ENCODE results near the gene MDN1. TPM values are rescaled to one million over a fixed set of nuclear protein-coding genes. Genes with fewer than 3 reads are reported as not detected.

MDN1 gene
- total RNA-seq, 4 donors from 2014 or later = 13.1 to 44.6 (median 20.8) TPM

- no peaks in the 10 kb centered on the region for H3K4me1 ChIP-seq
- no peaks in the 10 kb centered on the region for H3K9me3 ChIP-seq
- no peaks in the 10 kb centered on the region for H3K27me3 ChIP-seq
- TF ChIP-seq POLR2A (IDR thresholded peaks at IDR 0.05) (no peak), CTCF (IDR thresholded peaks at IDR 0.05) (no peak)
- no peak overlapping the region for H3K27ac ChIP-seq
- H3K36me3 ChIP-seq = peaks cover 3 to 100% (median 31%) of the 10 kb centered on the region in 3 donors
- H3K4me3 ChIP-seq = no peak overlapping the region
- no peak for DNase-seq
- intact Hi-C loops (cut with DNase I) = no loop called here
- 96 to 100% methylated on average over 2 of the region's 2 CpGs for WGBS, 2 donors
Observed at GRCh38 chr6:89693207-89693606, 126.4 kb downstream of the MDN1 start.

- no peak for DNase-seq
- Histone ChIP-seq H3K9me3 (no peaks in the 10 kb centered on the region), H3K36me3 (peaks cover 3 to 100% (median 39%) of the 10 kb centered on the region in 3 donors), H3K27me3 (no peaks in the 10 kb centered on the region), H3K4me3 (no peak overlapping the region), H3K4me1 (no peaks in the 10 kb centered on the region), H3K27ac (no peak overlapping the region)
- TF ChIP-seq CTCF (IDR thresholded peaks at IDR 0.05) (no peak), POLR2A (IDR thresholded peaks at IDR 0.05) (no peak)
- 84 to 94% methylated on average over 6 of the region's 9 CpGs for WGBS, 2 donors
- intact Hi-C loops (cut with DNase I) = no loop called here
Observed at GRCh38 chr6:89692256-89692655, 127.3 kb downstream of the MDN1 start.

GRCh38 chr6:89690944-89691324, 128.7 kb downstream of the MDN1 start:
- TF ChIP-seq POLR2A (IDR thresholded peaks at IDR 0.05) (no peak), CTCF (IDR thresholded peaks at IDR 0.05) (no peak)
- DNase-seq = no peak
- H3K9me3 ChIP-seq = no peaks in the 10 kb centered on the region
- H3K27ac ChIP-seq = no peak overlapping the region
- H3K27me3 ChIP-seq = no peaks in the 10 kb centered on the region
- H3K4me1 ChIP-seq = no peaks in the 10 kb centered on the region
- intact Hi-C loops (cut with DNase I) = no loop called here
- no peak overlapping the region for H3K4me3 ChIP-seq
- H3K36me3 ChIP-seq = peaks cover 3 to 100% (median 39%) of the 10 kb centered on the region in 3 donors

- intact Hi-C loops (cut with DNase I) = no loop called here
- Histone ChIP-seq H3K36me3 (peaks cover 0 to 100% (median 36%) of the 10 kb centered on the region in 3 donors), H3K27me3 (no peaks in the 10 kb centered on the region), H3K4me1 (no peaks in the 10 kb centered on the region), H3K27ac (no peak overlapping the region), H3K9me3 (no peaks in the 10 kb centered on the region), H3K4me3 (no peak overlapping the region)
- no peak for DNase-seq
- 73 to 78% methylated on average over 5 of the region's 5 CpGs for WGBS, 2 donors
- TF ChIP-seq POLR2A (IDR thresholded peaks at IDR 0.05) = no peak
- no peak for TF ChIP-seq CTCF (IDR thresholded peaks at IDR 0.05)
Observed at GRCh38 chr6:89689732-89690131, 129.9 kb downstream of the MDN1 start.

- intact Hi-C loops (cut with DNase I) = no loop called here
- no peak overlapping the region for H3K4me3 ChIP-seq
- H3K9me3 ChIP-seq = no peaks in the 10 kb centered on the region
- H3K27ac ChIP-seq = no peak overlapping the region
- DNase-seq = no peak
- H3K27me3 ChIP-seq = no peaks in the 10 kb centered on the region
- no peaks in the 10 kb centered on the region for H3K4me1 ChIP-seq
- peaks cover 0 to 100% (median 45%) of the 10 kb centered on the region in 3 donors for H3K36me3 ChIP-seq
- WGBS, 2 donors = 60 to 100% methylated on average over 1 to 2 of the region's 2 CpGs
- TF ChIP-seq CTCF (IDR thresholded peaks at IDR 0.05) (no peak), POLR2A (IDR thresholded peaks at IDR 0.05) (no peak)
Observed at GRCh38 chr6:89688328-89688727, 131.3 kb downstream of the MDN1 start.
